HEK293T (cell line): Measurements from ENCODE around the gene CDK17.

Source experiments
- ARNT ChIP-seq: fragments of 450-650 bp; IDR thresholded peaks from 2 replicates; pipeline ENCODE4 v1.6.1; 2017; ENCODE audit warnings: mild to moderate bottlenecking
- BHLHE40 ChIP-seq: fragments of 450-650 bp; IDR thresholded peaks from 2 replicates; pipeline ENCODE4 v1.6.1; 2016; ENCODE audit warnings: mild to moderate bottlenecking, moderate library complexity, borderline replicate concordance
- CTBP1 ChIP-seq: fragments of 450-650 bp; IDR thresholded peaks from 2 replicates; pipeline ENCODE4 v1.6.1; 2016; ENCODE audit warnings: borderline replicate concordance
- ELF4 ChIP-seq: fragments of 450-650 bp; IDR thresholded peaks from 2 replicates; pipeline ENCODE4 v1.6.1; 2017; ENCODE audit warnings: antibody characterized with exemption
- FOXA1 ChIP-seq: fragments of 450-650 bp; IDR thresholded peaks from 2 replicates; pipeline ENCODE4 v1.6.1; 2016; ENCODE audit warnings: mild to moderate bottlenecking
- FOXK2 ChIP-seq: fragments of 450-650 bp; IDR thresholded peaks from 2 replicates; pipeline ENCODE4 v1.6.1; 2016; ENCODE audit warnings: mild to moderate bottlenecking
- FOXM1 ChIP-seq: fragments of 450-650 bp; IDR thresholded peaks from 2 replicates; pipeline ENCODE4 v1.6.1; 2017; ENCODE audit warnings: mild to moderate bottlenecking, borderline replicate concordance
- L3MBTL2 ChIP-seq: fragments of 450-650 bp; conservative IDR thresholded peaks from 2 replicates; pipeline ENCODE4 v1.6.1; 2016; ENCODE audit warnings: mild to moderate bottlenecking
- LEF1 ChIP-seq: fragments of 450-650 bp; IDR thresholded peaks from 2 replicates; pipeline ENCODE4 v1.6.1; 2017; ENCODE audit warnings: mild to moderate bottlenecking, borderline replicate concordance
- SP1 ChIP-seq: fragments of 450-650 bp; IDR thresholded peaks from 2 replicates; pipeline ENCODE4 v1.6.1; 2017
- SUZ12 ChIP-seq: fragments of 450-650 bp; IDR thresholded peaks from 2 replicates; pipeline ENCODE4 v1.6.1; 2016; ENCODE audit warnings: mild to moderate bottlenecking
- TARDBP ChIP-seq: fragments of 450-650 bp; IDR thresholded peaks from 2 replicates; pipeline ENCODE4 v1.6.1; 2016
- ZNF384 ChIP-seq: fragments of 450-650 bp; IDR thresholded peaks from 2 replicates; pipeline ENCODE4 v1.6.1; 2016
- TF ChIP-seq, protein P1 (sequence below): fragments of 450-650 bp; IDR thresholded peaks from 2 replicates; pipeline ENCODE4 v1.6.1; 2016

DNA sequence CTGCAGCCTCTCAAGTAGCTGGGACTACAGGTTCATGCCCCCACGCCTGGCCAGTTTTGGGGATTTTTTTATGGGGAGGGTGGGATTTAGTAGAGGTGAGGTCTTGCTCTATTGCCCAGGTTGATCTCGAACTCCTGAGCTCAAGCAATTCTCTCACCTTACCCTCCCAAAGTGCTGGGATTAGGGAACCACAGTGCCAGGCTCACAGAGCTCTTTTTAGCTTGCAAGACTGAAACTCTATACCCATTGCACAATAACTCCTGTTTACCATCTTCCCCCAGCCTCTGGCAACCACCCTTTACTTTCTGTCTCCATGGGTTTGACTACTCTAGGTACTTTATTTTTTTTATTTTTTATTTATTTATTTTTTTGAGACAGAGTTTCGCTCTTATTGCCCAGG is 25.7 kb upstream of the CDK17 start:
- TF ChIP-seq TARDBP (no peak), ZNF384 (no peak), ARNT (no peak), LEF1 (no peak), SP1 (no peak), L3MBTL2 (no peak), BHLHE40 (no peak), FOXM1 (no peak), SUZ12 (no peak), ELF4 (no peak), FOXA1 (no peak), CTBP1 (no peak), FOXK2 (no peak)
- TF ChIP-seq, protein P1, sequence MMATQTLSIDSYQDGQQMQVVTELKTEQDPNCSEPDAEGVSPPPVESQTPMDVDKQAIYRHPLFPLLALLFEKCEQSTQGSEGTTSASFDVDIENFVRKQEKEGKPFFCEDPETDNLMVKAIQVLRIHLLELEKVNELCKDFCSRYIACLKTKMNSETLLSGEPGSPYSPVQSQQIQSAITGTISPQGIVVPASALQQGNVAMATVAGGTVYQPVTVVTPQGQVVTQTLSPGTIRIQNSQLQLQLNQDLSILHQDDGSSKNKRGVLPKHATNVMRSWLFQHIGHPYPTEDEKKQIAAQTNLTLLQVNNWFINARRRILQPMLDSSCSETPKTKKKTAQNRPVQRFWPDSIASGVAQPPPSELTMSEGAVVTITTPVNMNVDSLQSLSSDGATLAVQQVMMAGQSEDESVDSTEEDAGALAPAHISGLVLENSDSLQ = no peak
